Measurements from ENCODE around the gene GATAD2B.
"Not testable (repeated sequence)": the region's sequence is repeated elsewhere in the genome, so short reads cannot be mapped to it uniquely, and the experiment has no call there.

Gene GATAD2B

GRCh38 chr1:153882296-153882912 lies 40.4 kb downstream of the GATAD2B start:
- DNase-seq: no peak

- peak; percentile 39 for DNase-seq
These were observed 41.0 kb downstream of the GATAD2B start for GRCh38 chr1:153881751-153882150.

GRCh38 chr1:153880962-153881361 lies 41.8 kb downstream of the GATAD2B start:
- peak; percentile 93 for DNase-seq

GRCh38 chr1:153880024-153880423 lies 42.7 kb downstream of the GATAD2B start:
- DNase-seq: no peak

GRCh38 chr1:153877112-153877511 lies 45.7 kb downstream of the GATAD2B start:
- no peak for DNase-seq

GRCh38 chr1:153872934-153873333 lies 49.8 kb downstream of the GATAD2B start:
- DNase-seq: no peak

- DNase-seq: no peak
These were observed 50.4 kb downstream of the GATAD2B start for GRCh38 chr1:153872331-153872730.

- DNase-seq: no peak
These were observed 53.3 kb downstream of the GATAD2B start for GRCh38 chr1:153869486-153869885.

GRCh38 chr1:153866045-153866850 lies 56.5 kb downstream of the GATAD2B start:
- DNase-seq: no peak

GRCh38 chr1:153860285-153860684 lies 62.5 kb downstream of the GATAD2B start:
- no peak for DNase-seq

GRCh38 chr1:153857505-153857904 lies 65.3 kb downstream of the GATAD2B start:
- no peak for DNase-seq

GRCh38 chr1:153856763-153857162 lies 66.0 kb downstream of the GATAD2B start:
- DNase-seq: no peak

GRCh38 chr1:153852170-153852569 lies 70.6 kb downstream of the GATAD2B start:
- DNase-seq: no peak

GRCh38 chr1:153849487-153850185 lies 73.1 kb downstream of the GATAD2B start:
- DNase-seq: no peak

GRCh38 chr1:153848805-153849204 lies 74.0 kb downstream of the GATAD2B start:
- DNase-seq: no peak

- DNase-seq: no peak
These were observed 77.6 kb downstream of the GATAD2B start for GRCh38 chr1:153845158-153845557.

- DNase-seq: not testable (repeated sequence)
These were observed 78.4 kb downstream of the GATAD2B start for GRCh38 chr1:153844349-153844748.

- no peak for DNase-seq
These were observed 80.7 kb downstream of the GATAD2B start for GRCh38 chr1:153842006-153842471.

GRCh38 chr1:153841463-153841994 lies 81.2 kb downstream of the GATAD2B start:
- no peak for DNase-seq

- DNase-seq: not testable (repeated sequence)
These were observed 82.0 kb downstream of the GATAD2B start for GRCh38 chr1:153840774-153841173.

- not testable (repeated sequence) for DNase-seq
These were observed 88.8 kb downstream of the GATAD2B start for GRCh38 chr1:153833968-153834367.

- no peak for DNase-seq
These were observed 89.6 kb downstream of the GATAD2B start for GRCh38 chr1:153833171-153833570.

- no peak for DNase-seq
These were observed 90.5 kb downstream of the GATAD2B start for GRCh38 chr1:153832293-153832692.
